ENCODE measurements around the gene PRDM15.
A peak's percentile ranks its signal among the peaks of the same experiment; 100 is the strongest.

PRDM15 gene

GRCh38 chr21:41918561-41919358, 39.6 kb upstream of the PRDM15 start:
- H3K27ac Mint-ChIP-seq: no peak overlapping the region
- ATAC-seq (no peak), DNase-seq (no peak)
- H3K9me3 Mint-ChIP-seq: no peaks in the 10 kb centered on the region
- H3K4me3 Mint-ChIP-seq: no peak overlapping the region
- no peaks in the 10 kb centered on the region for H3K27me3 Mint-ChIP-seq
- peaks cover 24% of the 10 kb centered on the region for H3K4me1 Mint-ChIP-seq

GRCh38 chr21:41917531-41917930, 38.4 kb upstream of the PRDM15 start:
- H3K9me3 Mint-ChIP-seq: no peaks in the 10 kb centered on the region
- no peak overlapping the region for H3K4me3 Mint-ChIP-seq
- ATAC-seq: no peak
- peaks cover 11% of the 10 kb centered on the region for H3K4me1 Mint-ChIP-seq
- H3K27ac Mint-ChIP-seq: no peak overlapping the region
- no peak for DNase-seq
- no peaks in the 10 kb centered on the region for H3K27me3 Mint-ChIP-seq

GRCh38 chr21:41916888-41917433, 37.8 kb upstream of the PRDM15 start:
- Mint-ChIP-seq H3K27ac (no peak overlapping the region), H3K27me3 (no peaks in the 10 kb centered on the region), H3K4me3 (no peak overlapping the region), H3K9me3 (no peaks in the 10 kb centered on the region), H3K4me1 (peaks cover 6% of the 10 kb centered on the region)
- no peak for ATAC-seq
- no peak for DNase-seq

GRCh38 chr21:41914965-41915364, 35.8 kb upstream of the PRDM15 start:
- H3K27me3 Mint-ChIP-seq: no peaks in the 10 kb centered on the region
- ATAC-seq: no peak
- no peaks in the 10 kb centered on the region for H3K4me1 Mint-ChIP-seq
- no peaks in the 10 kb centered on the region for H3K9me3 Mint-ChIP-seq
- no peak overlapping the region for H3K4me3 Mint-ChIP-seq
- DNase-seq: no peak
- no peak overlapping the region for H3K27ac Mint-ChIP-seq

- Mint-ChIP-seq H3K27ac (no peak overlapping the region), H3K9me3 (no peaks in the 10 kb centered on the region), H3K27me3 (no peaks in the 10 kb centered on the region), H3K4me1 (no peaks in the 10 kb centered on the region), H3K4me3 (no peak overlapping the region)
- DNase-seq (no peak), ATAC-seq (no peak)
These were observed 35.2 kb upstream of the PRDM15 start for GRCh38 chr21:41914358-41914757.

- ATAC-seq (no peak), DNase-seq (no peak)
- no peak overlapping the region for H3K4me3 Mint-ChIP-seq
- no peaks in the 10 kb centered on the region for H3K4me1 Mint-ChIP-seq
- no peaks in the 10 kb centered on the region for H3K9me3 Mint-ChIP-seq
- no peaks in the 10 kb centered on the region for H3K27me3 Mint-ChIP-seq
- no peak overlapping the region for H3K27ac Mint-ChIP-seq
These were observed 34.1 kb upstream of the PRDM15 start for GRCh38 chr21:41913230-41913629.

GRCh38 chr21:41908829-41909228, 29.7 kb upstream of the PRDM15 start:
- no peaks in the 10 kb centered on the region for H3K9me3 Mint-ChIP-seq
- DNase-seq (no peak), ATAC-seq (no peak)
- H3K4me1 Mint-ChIP-seq: peaks cover 7% of the 10 kb centered on the region
- no peak overlapping the region for H3K27ac Mint-ChIP-seq
- no peak overlapping the region for H3K4me3 Mint-ChIP-seq
- no peaks in the 10 kb centered on the region for H3K27me3 Mint-ChIP-seq

GRCh38 chr21:41907496-41908258, 28.5 kb upstream of the PRDM15 start:
- no peaks in the 10 kb centered on the region for H3K9me3 Mint-ChIP-seq
- no peaks in the 10 kb centered on the region for H3K27me3 Mint-ChIP-seq
- no peak overlapping the region for H3K4me3 Mint-ChIP-seq
- peaks cover 15% of the 10 kb centered on the region for H3K4me1 Mint-ChIP-seq
- H3K27ac Mint-ChIP-seq: peak overlapping the region in 1 of 2 donors; percentile 69
- ATAC-seq (no peak), DNase-seq (no peak)

- Mint-ChIP-seq H3K27ac (peak overlapping the region in 1 of 2 donors; percentile 38), H3K27me3 (no peaks in the 10 kb centered on the region), H3K4me1 (peaks cover 16% of the 10 kb centered on the region), H3K4me3 (no peak overlapping the region), H3K9me3 (no peaks in the 10 kb centered on the region)
- ATAC-seq (no peak), DNase-seq (no peak)
These were observed 27.6 kb upstream of the PRDM15 start for GRCh38 chr21:41906770-41907169.

- DNase-seq (no peak), ATAC-seq (no peak)
- Mint-ChIP-seq H3K9me3 (no peaks in the 10 kb centered on the region), H3K27me3 (no peaks in the 10 kb centered on the region), H3K27ac (peak overlapping the region; percentile 31 to 44), H3K4me1 (peaks cover 46% of the 10 kb centered on the region), H3K4me3 (no peak overlapping the region)
These were observed 24.6 kb upstream of the PRDM15 start for GRCh38 chr21:41903559-41904351.

GRCh38 chr21:41902946-41903345, 23.8 kb upstream of the PRDM15 start:
- H3K4me1 Mint-ChIP-seq: peaks cover 54% of the 10 kb centered on the region
- no peaks in the 10 kb centered on the region for H3K9me3 Mint-ChIP-seq
- no peak overlapping the region for H3K27ac Mint-ChIP-seq

GRCh38 chr21:41901782-41902181, 22.6 kb upstream of the PRDM15 start:
- Mint-ChIP-seq H3K4me3 (peak overlapping the region in 1 of 2 donors; percentile 56), H3K27me3 (no peaks in the 10 kb centered on the region), H3K27ac (peak overlapping the region in 1 of 2 donors; percentile 99), H3K9me3 (no peaks in the 10 kb centered on the region), H3K4me1 (peaks cover 65% of the 10 kb centered on the region)
- DNase-seq: no peak
- ATAC-seq: no peak

More at GRCh38 chr21:41902946-41903345, 23.8 kb upstream of the PRDM15 start:
- Mint-ChIP-seq H3K4me3 (no peak overlapping the region), H3K27me3 (no peaks in the 10 kb centered on the region)
- no peak for ATAC-seq
- no peak for DNase-seq

GRCh38 chr21:41901099-41901498, 22.0 kb upstream of the PRDM15 start:
- H3K27me3 Mint-ChIP-seq: no peaks in the 10 kb centered on the region
- peaks cover 72% of the 10 kb centered on the region for H3K4me1 Mint-ChIP-seq
- H3K9me3 Mint-ChIP-seq: no peaks in the 10 kb centered on the region
- peak; percentile 31 to 77 for DNase-seq
- H3K27ac Mint-ChIP-seq: peak overlapping the region; percentile 80 to 99
- ATAC-seq: peak; percentile 77
- peak overlapping the region; percentile 56 to 68 for H3K4me3 Mint-ChIP-seq

GRCh38 chr21:41900401-41900800, 21.3 kb upstream of the PRDM15 start:
- no peaks in the 10 kb centered on the region for H3K27me3 Mint-ChIP-seq
- H3K9me3 Mint-ChIP-seq: no peaks in the 10 kb centered on the region
- peak overlapping the region; percentile 92 to 99 for H3K27ac Mint-ChIP-seq
- DNase-seq (peak in 1 of 2 donors; percentile 19), ATAC-seq (no peak)
- peaks cover 79% of the 10 kb centered on the region for H3K4me1 Mint-ChIP-seq
- H3K4me3 Mint-ChIP-seq: peak overlapping the region; percentile 68 to 69

GRCh38 chr21:41899426-41900202, 20.5 kb upstream of the PRDM15 start:
- H3K27me3 Mint-ChIP-seq: no peaks in the 10 kb centered on the region
- ATAC-seq: peak; percentile 93
- H3K9me3 Mint-ChIP-seq: no peaks in the 10 kb centered on the region
- peak overlapping the region; percentile 90 to 99 for H3K27ac Mint-ChIP-seq
- H3K4me3 Mint-ChIP-seq: peak overlapping the region; percentile 80 to 82
- peak; percentile 73 to 91 for DNase-seq
- H3K4me1 Mint-ChIP-seq: peaks cover 80% of the 10 kb centered on the region
